Hepatocyte (in vitro differentiated cells): ENCODE data around the gene BZW1. TPM values are rescaled to one million over a fixed set of nuclear protein-coding genes. Genes with fewer than 3 reads are reported as not detected.

ENCODE experiments used
- DNase-seq: peaks from one replicate; pipeline ENCODE4 v3.0.0-alpha.2; 2016; ENCODE audit warnings: low spot score
- H2AFZ ChIP-seq: fragments of 200-600 bp; sonication (generic); 2 replicates; pipeline ENCODE4 v1.6.0; 2016; ENCODE audit warnings: antibody characterized with exemption, mild to moderate bottlenecking
- H3K27ac ChIP-seq: fragments of 200-600 bp; sonication (generic); 2 replicates; pipeline ENCODE4 v1.5.1; 2016; ENCODE audit warnings: mild to moderate bottlenecking
- H3K27me3 ChIP-seq: fragments of 200-600 bp; sonication (generic); 2 replicates; pipeline ENCODE4 v1.6.1; 2016
- H3K36me3 ChIP-seq: fragments of 200-600 bp; sonication (generic); replicated peaks from 2 replicates; pipeline ENCODE4 v1.5.1; 2016; ENCODE audit warnings: low read depth; ENCODE audit not compliant: insufficient read depth
- H3K4me1 ChIP-seq: fragments of 200-600 bp; sonication (generic); 2 replicates; pipeline ENCODE4 v1.5.1; 2016; ENCODE audit warnings: mild to moderate bottlenecking, moderate library complexity; ENCODE audit not compliant: insufficient read depth
- H3K4me2 ChIP-seq: fragments of 200-600 bp; sonication (generic); 2 replicates; pipeline ENCODE4 v1.6.0; 2016
- H3K4me3 ChIP-seq: fragments of 200-600 bp; sonication (generic); 2 replicates; pipeline ENCODE4 v1.5.1; 2016; ENCODE audit warnings: mild to moderate bottlenecking
- H3K79me2 ChIP-seq: fragments of 200-600 bp; sonication (generic); 2 replicates; pipeline ENCODE4 v1.6.0; 2017; ENCODE audit warnings: mild to moderate bottlenecking
- H3K9me2 ChIP-seq: fragments of 200-600 bp; sonication (generic); replicated peaks from 2 replicates; pipeline ENCODE4 v1.6.0; 2017; ENCODE audit warnings: mild to moderate bottlenecking; ENCODE audit not compliant: insufficient read depth
- H3K9me3 ChIP-seq: fragments of 200-600 bp; sonication (generic); 2 replicates; pipeline ENCODE4 v1.5.1; 2016; ENCODE audit warnings: low read depth, mild to moderate bottlenecking
- H4K20me1 ChIP-seq: fragments of 200-600 bp; sonication (generic); 2 replicates; pipeline ENCODE4 v1.6.0; 2016; ENCODE audit warnings: mild to moderate bottlenecking; ENCODE audit not compliant: insufficient read depth, poor library complexity, severe bottlenecking
- CTCF ChIP-seq: fragments of 200-600 bp; sonication (generic); IDR thresholded peaks from 2 replicates; pipeline ENCODE4 v1.5.1; 2016; ENCODE audit warnings: antibody characterized with exemption, mild to moderate bottlenecking; ENCODE audit not compliant: poor library complexity
- EZH2 ChIP-seq: fragments of 200-600 bp; sonication (generic); IDR thresholded peaks from 2 replicates; pipeline ENCODE4 v1.6.1; 2016; ENCODE audit warnings: antibody characterized with exemption, mild to moderate bottlenecking, borderline replicate concordance
- EZH2phosphoT487 ChIP-seq: fragments of 200-600 bp; sonication (generic); IDR thresholded peaks from one replicate; pipeline ENCODE4 v1.6.1; 2018; ENCODE audit warnings: antibody characterized with exemption, mild to moderate bottlenecking, low read depth, moderate library complexity; ENCODE audit not compliant: unreplicated experiment, severe bottlenecking
- WGBS: methylation state at CpG from one replicate; pipeline ENCODE4 v1.1.6; 2016; ENCODE audit warnings: low lambda C conversion rate; ENCODE audit errors: missing lambda C conversion rate; 5-methylcytosine and 5-hydroxymethylcytosine counted together
- polyA plus RNA-seq: library from polyadenylated mRNA; unstranded; fragments of >200 nt; fragmentation: Nextera tagmentation; extraction: Ambion mirVana; gene quantifications from 2 replicates; pipeline ENCODE4 v1.2.1, GENCODE V29; 2016
- total RNA-seq: library from RNA; depleted of rRNA; stranded (reverse); fragments of >200 nt; gene quantifications from 2 replicates; pipeline ENCODE4 v1.2.3, GENCODE V29; 2014

Gene BZW1
- 208 and 237 TPM in 2 replicates for total RNA-seq
- polyA plus RNA-seq = 133 TPM in 2 replicates

- Histone ChIP-seq H3K4me2 (peak within 1 kb of the TSS; percentile 89), H3K4me3 (peak within 1 kb of the TSS; percentile 81), H3K36me3 (peaks cover 6% of the 10 kb centered on the region), H4K20me1 (peaks cover 37% of the 10 kb centered on the region), H3K27ac (peak within 1 kb of the TSS; percentile 93), H3K27me3 (no peaks in the 10 kb centered on the region), H3K9me2 (no peaks in the 10 kb centered on the region), H3K4me1 (peaks cover 25% of the 10 kb centered on the region), H3K9me3 (no peaks in the 10 kb centered on the region), H2AFZ (peak within 1 kb of the TSS; percentile 28), H3K79me2 (peaks cover 46% of the 10 kb centered on the region)
- WGBS = 2% methylated on average over 54 of the region's 75 CpGs
- DNase-seq = peak; percentile 98
- TF ChIP-seq CTCF = no peak
- TF ChIP-seq EZH2phosphoT487 = no peak
- TF ChIP-seq EZH2 = no peak
Observed at GRCh38 chr2:200811333-200812121, at the start of gene BZW1. TSS of gene BZW1 (plus strand) at chr2:200811910. CDS start at chr2:200813218, 1,308 bp downstream.

- Histone ChIP-seq H3K4me1 (peaks cover 17% of the 10 kb centered on the region), H3K4me2 (no peak overlapping the region), H3K27me3 (no peaks in the 10 kb centered on the region), H3K79me2 (no peaks in the 10 kb centered on the region), H3K27ac (no peak overlapping the region), H4K20me1 (no peaks in the 10 kb centered on the region), H3K36me3 (no peaks in the 10 kb centered on the region), H3K9me3 (no peaks in the 10 kb centered on the region), H3K4me3 (no peak overlapping the region), H3K9me2 (no peaks in the 10 kb centered on the region), H2AFZ (no peak overlapping the region)
- TF ChIP-seq EZH2 = no peak
- WGBS = 93% methylated on average over 4 of the region's 4 CpGs
- no peak for DNase-seq
Observed at GRCh38 chr2:200762127-200762526, 49.6 kb upstream of the BZW1 start.

- H3K4me3 ChIP-seq = no peak overlapping the region
- peaks cover 4% of the 10 kb centered on the region for H3K4me1 ChIP-seq
- no peaks in the 10 kb centered on the region for H3K36me3 ChIP-seq
- no peak overlapping the region for H2AFZ ChIP-seq
- no peak overlapping the region for H3K27ac ChIP-seq
- no peak for DNase-seq
- H3K27me3 ChIP-seq = no peaks in the 10 kb centered on the region
- H3K9me3 ChIP-seq = no peaks in the 10 kb centered on the region
- 85% methylated on average over 4 of the region's 4 CpGs for WGBS
- no peaks in the 10 kb centered on the region for H3K9me2 ChIP-seq
- H3K4me2 ChIP-seq = no peak overlapping the region
- TF ChIP-seq EZH2 = no peak
- no peak for TF ChIP-seq EZH2phosphoT487
- no peak for TF ChIP-seq CTCF
- no peaks in the 10 kb centered on the region for H4K20me1 ChIP-seq
- no peaks in the 10 kb centered on the region for H3K79me2 ChIP-seq
Observed at GRCh38 chr2:200763422-200763821, 48.3 kb upstream of the BZW1 start.

- Histone ChIP-seq H4K20me1 (no peaks in the 10 kb centered on the region), H3K4me2 (peak overlapping the region; percentile 13), H3K4me1 (no peaks in the 10 kb centered on the region), H3K36me3 (no peaks in the 10 kb centered on the region), H3K79me2 (no peaks in the 10 kb centered on the region), H3K9me3 (no peaks in the 10 kb centered on the region), H2AFZ (no peak overlapping the region), H3K27me3 (no peaks in the 10 kb centered on the region), H3K4me3 (no peak overlapping the region), H3K27ac (peak overlapping the region; percentile 56), H3K9me2 (no peaks in the 10 kb centered on the region)
- WGBS = 79% methylated on average over 2 of the region's 2 CpGs
- TF ChIP-seq EZH2 (no peak), CTCF (no peak)
- no peak for DNase-seq
Observed at GRCh38 chr2:200765139-200765951, 46.4 kb upstream of the BZW1 start.
